PFSK-1 (cell line): ENCODE results near the gene RPUSD1.

Experiments
- FOXP2 ChIP-seq: optimal IDR thresholded peaks from 2 replicates; pipeline ENCODE3; 2011; ENCODE audit warnings: borderline replicate concordance, control low read depth, inconsistent platforms; ENCODE audit not compliant: insufficient read depth; ENCODE audit errors: extremely low read length, extremely low read depth
- POLR2AphosphoS5 ChIP-seq: IDR thresholded peaks from 2 replicates; pipeline ENCODE4 v1.6.1; 2012; ENCODE audit warnings: low read depth, mild to moderate bottlenecking, control low read depth, low read length, moderate library complexity
- SIN3A ChIP-seq: IDR thresholded peaks from 2 replicates; pipeline ENCODE4 v1.6.1; 2012; ENCODE audit warnings: mild to moderate bottlenecking, low read length, moderate library complexity, borderline replicate concordance; ENCODE audit not compliant: insufficient read depth
- TAF1 ChIP-seq: IDR thresholded peaks from 2 replicates; pipeline ENCODE4 v1.6.1; 2012; ENCODE audit warnings: low read length, control low read depth, borderline replicate concordance; ENCODE audit not compliant: insufficient read depth
- TF ChIP-seq, protein P1 (sequence below), 2 experiments: IDR thresholded peaks; 2 replicates each; pipeline versions ENCODE4 v1.6.1 to v1.8.0; 2011 to 2012; ENCODE audit warnings: low read depth in 2 of 2, low read length in 2 of 2, control low read depth in 1 of 2, inconsistent platforms in 1 of 2, mild to moderate bottlenecking in 1 of 2, moderate library complexity in 1 of 2; ENCODE audit not compliant: insufficient read depth in 1 of 2

Gene RPUSD1

DNA sequence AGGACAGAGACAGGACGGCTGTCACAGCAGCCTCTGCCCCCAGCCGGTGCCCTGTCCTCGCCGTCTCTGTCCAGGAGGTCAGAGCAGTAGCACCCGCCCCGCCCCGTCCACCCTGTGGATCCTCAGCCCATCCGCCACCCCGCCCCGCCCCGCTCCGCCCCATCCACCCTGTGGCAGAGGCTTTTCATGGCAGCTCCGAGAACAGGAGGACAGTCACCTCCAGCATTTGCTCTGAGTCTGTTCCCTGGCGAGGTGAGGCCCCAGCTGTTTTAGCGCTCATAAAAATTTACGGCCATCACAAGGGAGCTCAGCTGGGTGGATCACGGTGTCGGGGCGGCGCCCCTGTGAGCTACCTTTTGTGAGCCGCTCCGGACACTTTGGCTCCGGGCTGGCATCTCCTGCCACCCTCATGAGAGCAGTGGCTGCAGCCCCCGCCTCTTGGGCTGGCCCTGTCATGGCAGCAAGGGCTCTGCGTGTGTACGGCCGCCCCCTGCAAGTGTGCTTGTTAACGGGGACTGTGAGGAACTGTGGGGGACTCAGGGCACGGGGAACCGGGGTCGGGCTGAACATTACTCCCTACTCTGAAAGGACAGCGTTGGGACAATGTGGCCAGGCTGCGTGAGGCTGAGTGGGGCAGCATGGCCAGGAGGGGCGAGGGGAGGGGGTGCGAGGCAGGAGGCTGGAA lies 44.6 kb upstream of the RPUSD1 start:
- TF ChIP-seq, protein P1, sequence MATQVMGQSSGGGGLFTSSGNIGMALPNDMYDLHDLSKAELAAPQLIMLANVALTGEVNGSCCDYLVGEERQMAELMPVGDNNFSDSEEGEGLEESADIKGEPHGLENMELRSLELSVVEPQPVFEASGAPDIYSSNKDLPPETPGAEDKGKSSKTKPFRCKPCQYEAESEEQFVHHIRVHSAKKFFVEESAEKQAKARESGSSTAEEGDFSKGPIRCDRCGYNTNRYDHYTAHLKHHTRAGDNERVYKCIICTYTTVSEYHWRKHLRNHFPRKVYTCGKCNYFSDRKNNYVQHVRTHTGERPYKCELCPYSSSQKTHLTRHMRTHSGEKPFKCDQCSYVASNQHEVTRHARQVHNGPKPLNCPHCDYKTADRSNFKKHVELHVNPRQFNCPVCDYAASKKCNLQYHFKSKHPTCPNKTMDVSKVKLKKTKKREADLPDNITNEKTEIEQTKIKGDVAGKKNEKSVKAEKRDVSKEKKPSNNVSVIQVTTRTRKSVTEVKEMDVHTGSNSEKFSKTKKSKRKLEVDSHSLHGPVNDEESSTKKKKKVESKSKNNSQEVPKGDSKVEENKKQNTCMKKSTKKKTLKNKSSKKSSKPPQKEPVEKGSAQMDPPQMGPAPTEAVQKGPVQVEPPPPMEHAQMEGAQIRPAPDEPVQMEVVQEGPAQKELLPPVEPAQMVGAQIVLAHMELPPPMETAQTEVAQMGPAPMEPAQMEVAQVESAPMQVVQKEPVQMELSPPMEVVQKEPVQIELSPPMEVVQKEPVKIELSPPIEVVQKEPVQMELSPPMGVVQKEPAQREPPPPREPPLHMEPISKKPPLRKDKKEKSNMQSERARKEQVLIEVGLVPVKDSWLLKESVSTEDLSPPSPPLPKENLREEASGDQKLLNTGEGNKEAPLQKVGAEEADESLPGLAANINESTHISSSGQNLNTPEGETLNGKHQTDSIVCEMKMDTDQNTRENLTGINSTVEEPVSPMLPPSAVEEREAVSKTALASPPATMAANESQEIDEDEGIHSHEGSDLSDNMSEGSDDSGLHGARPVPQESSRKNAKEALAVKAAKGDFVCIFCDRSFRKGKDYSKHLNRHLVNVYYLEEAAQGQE (IDR thresholded peaks at IDR 0.05; ENCODE audit: insufficient read depth in 1 of 2, low read depth in 2 of 2, low read length in 2 of 2), result no peak
- TF ChIP-seq POLR2AphosphoS5 (no peak), FOXP2 (no peak), TAF1 (no peak), SIN3A (no peak)

DNA sequence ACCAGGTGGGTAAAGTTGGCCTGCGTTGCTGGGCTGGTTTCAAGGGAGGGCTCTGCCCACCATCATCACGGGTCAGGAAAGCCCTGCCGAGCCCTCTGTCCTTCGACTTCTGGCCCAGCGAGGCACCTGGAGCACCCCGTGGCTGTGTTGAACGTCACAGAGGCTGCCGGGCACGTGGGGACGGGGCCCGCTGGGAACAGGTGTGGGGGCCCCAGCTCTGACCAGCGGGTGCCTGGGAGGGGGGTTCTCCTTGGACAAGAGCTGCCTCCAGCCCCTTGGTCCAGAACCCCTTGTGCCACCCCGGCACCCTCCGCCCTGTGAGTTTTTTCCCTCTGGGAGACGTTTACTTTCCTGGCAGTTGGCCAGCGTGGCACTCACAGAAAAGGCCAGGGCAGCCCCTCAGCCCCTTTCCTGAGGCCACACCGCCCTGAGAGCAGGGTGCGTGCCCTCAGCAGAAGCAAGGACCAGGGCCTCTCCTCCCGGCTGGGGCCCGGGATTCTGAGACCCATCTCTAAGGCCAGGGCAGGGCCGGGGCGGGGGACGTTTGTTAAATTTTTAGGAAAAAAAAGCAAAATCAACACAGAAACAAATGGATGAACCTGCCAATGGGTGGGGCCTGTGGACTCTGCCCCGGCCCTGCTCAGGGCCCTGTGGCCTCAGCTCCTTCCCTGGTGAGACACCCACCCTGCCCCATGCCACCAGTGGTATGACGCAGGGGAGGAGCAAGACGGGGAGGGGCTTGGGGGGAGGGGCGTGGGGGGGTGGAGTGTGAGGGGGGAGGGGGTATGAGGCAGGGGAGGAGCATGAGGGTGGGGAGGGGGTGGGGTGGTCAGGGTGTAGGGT lies 43.6 kb upstream of the RPUSD1 start:
- TF ChIP-seq FOXP2 (no peak), SIN3A (no peak), TAF1 (no peak), POLR2AphosphoS5 (no peak)
- TF ChIP-seq, protein P1 (IDR thresholded peaks at IDR 0.05; ENCODE audit: insufficient read depth in 1 of 2, low read depth in 2 of 2, low read length in 2 of 2), result no peak

DNA sequence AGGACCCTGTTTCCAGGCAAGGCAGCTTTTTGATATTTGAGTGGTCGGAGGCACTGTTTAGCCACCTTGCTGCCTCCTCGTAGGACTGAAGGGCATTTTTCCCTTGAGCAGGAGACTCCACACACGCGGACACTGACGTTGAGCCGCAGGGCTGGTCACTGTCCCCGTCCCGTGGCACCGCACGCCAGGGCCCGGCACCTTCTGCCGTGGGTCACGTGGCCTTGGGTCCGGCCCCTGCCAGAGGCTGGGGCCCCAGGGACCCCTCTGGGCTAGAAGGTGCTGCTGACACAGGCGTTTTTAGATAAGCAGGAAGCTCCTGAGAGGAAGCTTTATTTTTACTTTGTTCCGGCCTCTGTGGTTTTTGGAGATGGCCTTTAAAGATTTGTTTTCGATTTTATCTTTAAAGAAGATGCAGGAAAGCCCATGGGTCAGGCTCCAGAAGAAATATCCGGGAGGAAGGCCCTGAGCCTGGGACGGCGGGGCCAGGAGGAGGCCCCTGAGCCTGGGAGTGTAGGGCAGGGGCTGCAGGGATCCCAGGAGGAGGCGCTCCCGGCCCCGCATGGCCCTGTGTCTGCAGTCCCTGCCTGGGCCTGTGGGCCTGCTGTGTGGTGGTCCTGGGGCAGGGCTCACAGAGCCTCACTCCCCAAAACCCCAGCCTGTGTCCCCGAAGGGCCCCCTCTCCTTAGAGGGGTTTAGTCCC lies 42.8 kb upstream of the RPUSD1 start:
- TF ChIP-seq TAF1 (no peak), POLR2AphosphoS5 (no peak), FOXP2 (no peak), SIN3A (no peak)
- TF ChIP-seq, protein P1 (IDR thresholded peaks at IDR 0.05; ENCODE audit: insufficient read depth in 1 of 2, low read depth in 2 of 2, low read length in 2 of 2), result no peak

DNA sequence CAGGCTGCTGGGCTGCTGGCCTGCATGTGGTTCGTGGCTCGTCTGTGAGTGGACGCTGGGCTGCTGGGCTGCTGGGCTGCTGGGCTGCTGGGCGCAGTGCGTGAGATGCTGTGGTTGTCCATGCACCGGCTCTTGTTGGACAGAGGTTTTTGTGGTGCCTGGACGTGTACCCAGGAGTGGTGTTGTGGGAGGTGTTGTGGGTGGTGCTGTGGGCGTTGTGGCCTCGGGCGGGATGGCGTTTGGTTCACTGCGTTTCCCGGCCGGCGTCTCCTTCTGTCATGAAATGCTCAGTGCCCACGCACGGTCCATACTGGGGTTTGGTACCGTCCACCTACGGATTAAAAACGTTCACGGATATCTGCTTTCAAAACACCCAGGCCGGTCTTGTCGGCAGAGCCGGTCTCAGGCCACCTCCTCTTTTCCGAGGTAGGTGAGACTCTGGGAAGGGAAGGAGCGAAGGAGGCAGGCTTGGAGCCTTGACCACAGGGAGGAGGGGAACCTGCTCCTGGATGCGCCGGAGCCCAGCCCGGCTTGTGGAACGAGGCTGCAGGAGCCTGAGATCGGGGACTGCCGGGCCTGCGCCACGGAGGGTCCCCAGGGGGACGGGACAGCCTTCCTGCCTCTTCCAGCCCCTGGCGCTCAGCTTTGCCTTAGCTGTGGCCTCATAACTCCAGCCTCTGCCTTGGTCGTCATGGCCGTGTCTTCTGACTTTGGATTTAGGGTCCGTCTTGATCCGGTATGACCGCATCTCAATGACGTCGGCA lies 42.1 kb upstream of the RPUSD1 start:
- TF ChIP-seq SIN3A (no peak), POLR2AphosphoS5 (no peak), TAF1 (no peak), FOXP2 (no peak)
- TF ChIP-seq, protein P1 (IDR thresholded peaks at IDR 0.05; ENCODE audit: insufficient read depth in 1 of 2, low read depth in 2 of 2, low read length in 2 of 2), result no peak
